ENCODE results near the gene NPHP4.

- TF ChIP-seq ZNF24 (IDR thresholded peaks at IDR 0.05) = no peak
- no peak for TF ChIP-seq CHD2 (IDR thresholded peaks at IDR 0.05; ENCODE audit: low read depth, low read length)
- TF ChIP-seq KDM1A (IDR thresholded peaks at IDR 0.05) = no peak
- no peak for TF ChIP-seq TRIM28 (IDR thresholded peaks at IDR 0.05)
- no peak for TF ChIP-seq PHF20 (IDR thresholded peaks at IDR 0.05; ENCODE audit: partially characterized antibody)
- TF ChIP-seq USF1 (CRISPR knock-in tag; IDR thresholded peaks at IDR 0.05) = no peak
- peak; percentile 23; the same call in 1 of the 2 replicates for TF ChIP-seq GABPB1 (CRISPR knock-in tag; IDR thresholded peaks at IDR 0.05)
- TF ChIP-seq CTCF (IDR thresholded peaks at IDR 0.05 in 2 of 3, conservative IDR thresholded peaks at IDR 0.05 in 1 of 3; ENCODE audit: insufficient read depth in 2 of 3, low read depth in 1 of 3, low read length in 3 of 3) = no peak
- TF ChIP-seq ZC3H4 (CRISPR knock-in tag; IDR thresholded peaks at IDR 0.05; ENCODE audit: borderline replicate concordance) = no peak
- no peak for TF ChIP-seq RREB1 (CRISPR knock-in tag; IDR thresholded peaks at IDR 0.05)
- TF ChIP-seq FOXA1 (IDR thresholded peaks at IDR 0.05; ENCODE audit: borderline replicate concordance) = no peak
These were observed 34.0 kb upstream of the NPHP4 start for GRCh38 chr1:6026095-6026809.
